K562 (cell line): ENCODE measurements around the gene HPCAL1. TPM values are rescaled to one million over a fixed set of nuclear protein-coding genes. Genes with fewer than 3 reads are reported as not detected.

ENCODE experiments used
- DEAF1 ChIP-seq: fragments of 450-650 bp; formaldehyde crosslinking; IDR thresholded peaks from 2 replicates; pipeline ENCODE4 v1.4.0; 2020; ENCODE audit warnings: mild to moderate bottlenecking, moderate library complexity
- GATA2 ChIP-seq: sonication (generic); formaldehyde crosslinking; IDR thresholded peaks from 2 replicates; pipeline ENCODE4 v1.4.0; 2020; ENCODE audit warnings: mild to moderate bottlenecking, missing genetic modification reagents
- POLR3A ChIP-seq: IDR thresholded peaks from 2 replicates; pipeline ENCODE4 v1.6.1; 2011; ENCODE audit warnings: borderline replicate concordance, mild to moderate bottlenecking, moderate library complexity; ENCODE audit not compliant: insufficient read length, insufficient read depth; ENCODE audit errors: extremely low read depth
- PURB ChIP-seq: sonication (generic); formaldehyde crosslinking; IDR thresholded peaks from 2 replicates; pipeline ENCODE4 v1.9.0; 2021; ENCODE audit warnings: low read depth, mild to moderate bottlenecking, missing genetic modification reagents
- RBM34 ChIP-seq: fragments of 200-400 bp; formaldehyde crosslinking; IDR thresholded peaks from 2 replicates; pipeline ENCODE4 v1.6.1; 2018; ENCODE audit warnings: low read length, borderline replicate concordance; ENCODE audit not compliant: insufficient read depth
- RREB1 ChIP-seq: fragments of 250-450 bp; sonication (Bioruptor Pico); IDR thresholded peaks from 2 replicates; pipeline ENCODE4 v1.4.0; 2020
- TOE1 ChIP-seq, 2 experiments: fragments of 450-650 bp in 1 of 2; sonication (generic) in 1 of 2; formaldehyde crosslinking in 1 of 2; IDR thresholded peaks; 2 replicates each; pipeline versions ENCODE4 v1.7.1 to v1.8.0; 2016 to 2022; ENCODE audit warnings: borderline replicate concordance in 2 of 2, mild to moderate bottlenecking in 2 of 2, antibody characterized with exemption in 1 of 2, inconsistent platforms in 1 of 2, low read depth in 1 of 2, missing genetic modification reagents in 1 of 2, moderate library complexity in 1 of 2
- WHSC1 ChIP-seq: IDR thresholded peaks from one replicate; pipeline ENCODE4 v1.6.1; 2012; ENCODE audit warnings: low read length, control low read depth, inconsistent platforms
- ZNF212 ChIP-seq: fragments of 450-650 bp; formaldehyde crosslinking; IDR thresholded peaks from 2 replicates; pipeline ENCODE4 v1.4.0; 2020; ENCODE audit warnings: mild to moderate bottlenecking
- ZNF24 ChIP-seq: fragments of 450-650 bp; IDR thresholded peaks from 2 replicates; pipeline ENCODE4 v1.6.1; 2016
- ZNF324 ChIP-seq: fragments of 250-450 bp; sonication (Bioruptor Pico); IDR thresholded peaks from 2 replicates; pipeline ENCODE4 v1.4.0; 2020; ENCODE audit warnings: mild to moderate bottlenecking
- polyA plus RNA-seq, 8 experiments: library from polyadenylated mRNA; depleted of rRNA in 4 of 8; stranded (reverse) in 5 of 8; unstranded in 3 of 8; fragments of >200 nt; fragmentation: Nextera tagmentation in 2 of 8; fragmentation: Illumina TruSeq in 1 of 8; extraction: Ambion mirVana in 2 of 8; extraction: Trizol in 1 of 8; gene quantifications; 2 replicates each; pipeline versions ENCODE4 v1.2.1 to v1.2.3, GENCODE V29; 2011 to 2014; ENCODE audit warnings: inconsistent platforms in 1 of 8, missing spikeins in 1 of 8
- total RNA-seq, 7 experiments: library from RNA; depleted of rRNA in 6 of 7; stranded (reverse); fragments of >200 nt in 6 of 7; fragmentation: Illumina TruSeq in 2 of 7; extraction: Trizol in 2 of 7; gene quantifications; 2 replicates each; pipeline versions ENCODE4 v1.2.1 to v1.2.3, GENCODE V29; 2011 to 2021; ENCODE audit warnings: low replicate concordance in 1 of 7

Gene HPCAL1
- total and polyA plus RNA-seq, 9 of the 15 experiments (the other 6 are each of a cell fraction or from before 2014, with no cell fraction given), result 2.7 to 65.5 (median 23.9) TPM

- TF ChIP-seq RREB1 (no peak), TOE1 (IDR thresholded peaks at IDR 0.05; ENCODE audit: borderline replicate concordance) (peak; percentile 50; the same call in 1 of the 2 replicates), TOE1 (CRISPR knock-in tag; IDR thresholded peaks at IDR 0.05; ENCODE audit: borderline replicate concordance, low read depth) (no peak), ZNF24 (no peak), ZNF324 (CRISPR knock-in tag) (no peak), GATA2 (no peak), DEAF1 (CRISPR knock-in tag) (no peak), RBM34 (no peak), ZNF212 (CRISPR knock-in tag) (no peak), WHSC1 (peak; percentile 32), PURB (no peak), POLR3A (no peak)
Observed at GRCh38 chr2:10283106-10284062, 19.3 kb upstream of the HPCAL1 start (continued).
